Measurements from ENCODE around the gene BIN1.

The BIN1 gene

DNA sequence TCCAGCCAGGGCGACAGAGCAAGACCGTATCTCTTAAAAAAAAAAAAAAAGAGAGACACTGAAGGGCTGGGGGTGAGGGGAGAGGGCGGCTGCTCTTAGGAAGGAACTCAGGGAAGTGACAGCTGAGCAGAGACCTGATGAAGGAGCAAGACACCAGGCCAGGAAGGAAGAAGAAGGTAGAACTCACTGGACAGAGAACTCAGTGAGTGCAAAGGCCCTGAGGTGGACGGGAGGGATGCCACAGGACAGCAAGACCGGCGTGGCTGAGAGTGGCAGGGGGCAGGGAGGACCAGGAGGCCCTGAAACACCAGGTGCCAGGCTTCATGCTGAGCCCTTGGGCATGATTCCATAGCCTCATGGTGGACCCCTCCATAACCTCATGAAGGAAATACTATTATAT lies 18.2 kb downstream of the BIN1 start:
- DNase-seq, result no peak

DNA sequence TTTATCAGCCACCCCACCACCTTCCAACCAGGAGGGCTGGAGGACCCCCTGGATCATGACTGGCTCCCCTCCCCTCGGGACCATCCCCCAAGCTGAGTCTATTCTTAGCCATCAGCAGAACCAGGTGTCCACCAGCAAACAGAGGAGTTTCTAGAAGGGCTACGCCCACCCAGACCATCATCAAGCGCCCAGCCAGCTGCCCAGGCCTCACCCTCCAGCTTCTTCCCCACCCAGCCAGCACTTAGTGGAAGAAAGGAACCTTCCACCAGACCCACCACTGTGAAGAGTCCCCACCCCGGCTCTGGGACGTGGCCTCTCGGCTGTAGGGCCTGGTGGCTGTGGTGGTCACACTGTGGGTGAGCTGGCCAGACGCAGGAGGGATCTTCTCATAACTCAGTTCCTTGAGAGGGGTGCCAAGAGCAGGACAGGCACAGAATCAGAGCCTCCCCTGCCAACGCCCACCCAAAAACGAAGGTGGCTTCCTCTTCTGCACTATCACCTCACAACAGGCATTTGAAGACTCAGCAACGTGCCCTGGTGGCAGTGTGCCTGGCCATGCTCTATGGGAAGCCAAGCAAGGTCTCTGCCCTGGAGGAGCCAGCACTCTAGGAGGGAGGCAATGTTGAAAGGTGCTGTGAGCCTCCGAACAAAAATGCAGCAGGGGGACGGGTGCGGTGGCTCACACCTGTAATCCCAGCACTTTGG lies 19.0 kb downstream of the BIN1 start:
- DNase-seq, result no peak

DNA sequence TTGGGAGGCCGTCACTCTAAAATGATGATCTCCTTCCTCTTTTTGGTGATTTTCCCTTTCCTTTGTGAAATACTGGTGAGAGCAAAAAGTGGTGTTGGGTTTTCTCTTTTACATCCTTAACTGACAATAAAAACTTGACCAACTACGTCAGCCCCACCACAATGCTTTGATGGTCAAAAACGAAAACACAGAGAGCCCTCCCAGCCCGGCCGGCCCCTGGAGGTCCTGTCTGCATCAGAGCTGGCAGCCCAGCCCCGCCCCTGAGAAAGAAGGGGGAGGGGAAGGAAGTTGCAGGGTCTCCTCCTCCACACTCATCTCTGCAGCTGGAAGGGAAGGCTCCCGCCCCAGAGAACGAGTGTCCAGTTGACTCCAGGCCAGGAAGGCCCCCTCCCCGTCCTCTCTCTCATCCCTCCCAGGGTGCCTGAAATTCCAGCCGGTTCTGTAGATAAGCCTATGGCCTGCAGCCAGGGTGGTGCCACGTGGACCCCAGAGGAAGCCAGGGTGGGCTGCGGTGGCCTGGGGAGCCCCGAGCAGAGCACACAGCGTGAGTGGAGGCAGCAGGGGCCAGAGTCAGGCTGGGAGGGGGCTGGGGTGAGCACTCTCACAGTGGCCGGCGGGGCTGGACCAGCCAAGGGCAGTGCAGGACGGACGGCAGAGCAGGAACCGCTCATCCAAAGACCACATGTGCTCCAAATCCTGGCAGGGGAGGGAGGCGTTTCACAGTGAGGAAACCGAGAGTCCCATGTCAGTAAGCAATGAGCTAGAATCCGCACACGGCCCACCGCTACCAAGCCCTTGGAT lies 19.8 kb downstream of the BIN1 start:
- peak; percentile 73 for DNase-seq

DNA sequence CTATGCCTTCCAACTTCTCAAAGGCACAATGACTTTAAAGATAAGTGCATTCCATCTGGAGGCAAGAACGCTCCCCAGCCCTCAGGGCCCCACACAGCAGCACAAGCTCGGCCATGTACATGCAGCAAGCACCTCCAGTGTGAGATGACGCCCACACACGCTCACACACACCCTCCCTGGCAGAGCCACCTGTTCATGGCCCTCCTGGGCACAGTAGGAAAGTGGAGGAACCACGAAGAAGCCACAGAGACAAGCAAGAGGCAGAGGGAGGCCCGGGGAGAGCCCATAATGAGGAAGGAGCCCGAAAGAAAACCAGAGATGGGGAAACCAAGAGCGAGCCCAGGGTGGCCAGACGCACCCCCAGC lies 21.7 kb downstream of the BIN1 start:
- peak; percentile 18 for DNase-seq

DNA sequence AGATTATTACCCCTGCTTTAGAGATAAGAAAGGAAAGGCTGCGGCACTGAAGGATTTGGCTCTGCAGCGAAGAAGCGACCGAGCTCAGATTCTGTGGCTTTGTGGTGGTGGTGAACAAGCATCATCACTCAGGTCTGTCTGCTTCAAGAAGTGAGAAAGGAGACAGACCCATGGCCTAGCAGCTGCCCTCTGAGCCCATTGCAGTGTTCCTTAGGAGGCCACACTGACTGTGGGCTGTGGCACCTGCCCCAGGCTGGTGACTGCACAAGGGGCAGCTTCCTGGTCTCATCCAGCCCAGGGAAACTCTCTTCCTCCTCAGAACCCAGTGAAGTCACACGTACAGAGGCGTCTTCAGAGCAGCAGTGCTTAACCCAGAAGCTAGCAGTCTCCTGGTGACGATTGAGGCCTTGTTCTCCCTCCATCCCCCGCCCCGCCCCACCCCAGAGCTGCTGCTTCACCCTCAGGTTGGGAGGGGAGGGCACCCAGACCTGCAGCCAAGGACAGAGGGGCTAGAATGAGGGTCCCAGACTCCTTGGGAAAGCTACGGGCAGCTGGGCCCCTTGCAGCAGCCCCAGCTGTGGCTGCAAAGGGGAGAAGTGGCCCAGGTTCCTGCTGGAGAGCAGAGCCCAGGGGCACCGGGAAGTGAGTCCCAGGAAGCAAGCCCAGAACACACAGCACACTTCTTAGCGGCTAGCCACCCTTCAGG lies 22.2 kb downstream of the BIN1 start:
- no peak for DNase-seq

DNA sequence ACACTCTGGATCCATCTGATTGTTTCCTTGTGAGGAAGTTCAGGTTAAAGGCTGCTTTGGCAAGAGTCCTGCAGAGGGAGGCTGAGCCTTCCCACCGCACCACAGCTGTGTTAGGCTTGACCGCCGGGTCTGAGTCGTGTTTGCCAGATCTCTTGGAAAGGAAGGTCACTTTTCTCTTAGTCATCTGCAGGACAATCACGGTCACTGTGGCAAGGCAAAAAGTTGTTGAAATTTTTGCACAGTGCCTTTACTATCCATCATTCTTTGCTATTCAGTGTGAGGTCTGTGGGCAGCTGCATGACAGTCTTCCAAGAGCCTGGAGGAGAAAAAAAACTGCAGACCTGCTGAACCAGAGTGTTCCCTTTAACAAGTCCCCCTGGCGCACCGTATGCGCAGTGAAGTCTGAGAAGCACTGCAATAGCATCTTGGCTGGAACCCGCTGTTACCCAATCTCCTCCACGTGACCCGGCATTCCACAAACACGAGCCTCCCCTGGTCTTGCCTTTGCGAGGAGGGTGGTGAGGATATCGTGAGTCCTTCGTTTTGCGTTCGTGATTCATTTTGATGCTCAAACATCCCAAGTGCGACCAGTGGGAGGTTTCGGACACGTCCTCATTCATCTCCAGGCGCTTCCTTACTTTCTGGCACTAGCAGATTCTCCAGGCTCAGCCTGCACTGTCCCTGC lies 23.0 kb downstream of the BIN1 start:
- DNase-seq, result no peak

DNA sequence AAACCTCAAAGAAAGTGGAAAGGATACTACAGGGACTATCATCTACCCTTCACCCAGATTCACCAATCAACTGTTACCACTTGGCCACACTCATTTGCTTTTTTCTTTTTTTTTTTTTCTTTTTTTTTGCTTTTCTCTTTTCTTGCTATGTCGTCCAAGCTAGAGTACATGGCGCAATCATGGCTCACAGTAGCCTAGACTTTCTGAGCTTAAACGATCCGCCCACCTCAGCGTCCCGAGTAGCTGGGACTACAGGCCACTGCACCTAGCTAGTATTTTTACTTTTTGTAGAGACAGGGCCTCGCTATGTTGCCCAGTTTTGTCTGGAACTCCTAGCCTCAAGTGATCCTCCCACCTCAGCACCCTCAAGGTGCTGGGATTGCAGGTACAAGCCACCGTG lies 24.0 kb downstream of the BIN1 start:
- no peak for DNase-seq

DNA sequence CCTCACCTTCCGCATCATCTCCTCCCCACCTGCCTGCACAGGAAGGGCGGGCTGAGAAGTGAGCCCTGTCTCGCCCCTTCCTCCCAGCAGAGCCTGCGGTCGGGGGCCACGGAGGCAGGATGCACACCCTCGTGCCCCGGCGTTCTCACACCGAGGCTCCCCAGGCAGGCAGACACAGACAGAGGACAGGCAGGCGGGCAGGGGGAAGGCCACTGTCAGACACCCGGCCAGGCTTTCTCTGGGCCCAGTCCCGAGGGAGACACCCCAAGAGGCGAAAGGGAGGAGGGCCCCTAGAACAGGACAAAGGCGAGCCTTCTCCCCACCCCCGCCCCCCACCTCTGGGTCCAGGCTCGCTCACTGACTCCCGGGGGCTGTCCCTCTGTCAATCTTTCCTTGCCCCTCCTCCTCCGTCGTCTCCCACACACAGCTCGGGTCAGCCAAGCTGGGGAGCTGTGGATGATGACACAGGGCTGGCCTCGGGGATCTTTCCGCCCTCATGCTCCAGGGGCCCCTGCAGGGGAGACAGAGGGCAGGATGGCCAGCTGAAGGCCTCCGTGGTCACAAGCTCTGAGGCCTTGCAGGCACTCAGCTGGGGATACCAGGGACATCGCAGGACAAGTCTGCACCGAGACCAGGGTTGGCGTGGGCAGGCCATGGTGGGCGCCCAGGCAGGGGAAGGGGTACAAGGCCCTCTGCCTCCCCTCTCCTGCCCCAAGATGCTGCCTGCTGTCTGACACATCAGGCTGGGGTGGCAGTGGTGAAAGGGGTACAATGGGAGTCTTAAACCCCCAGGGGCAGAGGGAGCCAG lies 24.9 kb downstream of the BIN1 start:
- DNase-seq, result no peak

DNA sequence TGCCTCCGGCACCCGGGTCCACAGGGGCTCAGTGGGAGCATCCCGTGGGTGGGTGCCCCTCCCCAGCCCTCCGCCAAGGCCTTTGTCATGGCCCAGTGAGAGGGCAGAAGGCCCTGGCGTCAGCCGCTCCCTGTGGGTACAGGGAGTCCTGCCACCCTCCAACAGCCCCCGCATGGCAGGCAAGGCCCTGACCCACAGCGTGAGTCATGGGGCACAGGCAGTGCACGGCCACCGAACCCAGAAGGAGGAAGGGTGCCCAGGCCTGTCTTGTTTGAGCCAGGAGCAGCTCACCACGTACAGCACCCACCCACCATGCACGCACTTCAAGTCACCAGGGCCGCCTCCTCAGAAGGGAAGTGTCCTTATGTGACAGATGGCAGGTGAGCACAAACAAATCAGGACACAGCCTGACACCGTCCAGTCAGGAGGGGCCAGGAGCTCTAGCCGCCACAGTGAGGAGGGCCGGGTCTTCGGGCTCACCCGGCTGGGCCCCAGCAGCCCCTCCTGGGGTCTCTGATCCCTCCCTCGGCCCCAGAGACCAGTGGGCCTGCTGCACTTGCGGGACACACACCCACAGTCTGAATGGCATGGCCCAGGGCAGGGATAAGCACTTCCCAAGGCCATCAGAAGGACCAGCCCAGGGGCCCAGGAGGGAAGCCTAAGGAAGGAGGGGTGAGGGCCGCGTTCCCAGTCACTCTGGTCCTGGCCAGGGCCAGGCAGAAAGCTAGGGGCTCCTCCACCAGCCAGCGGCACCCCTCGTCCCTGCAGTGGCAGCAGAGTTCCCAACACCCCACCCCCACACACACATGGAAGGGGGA lies 25.8 kb downstream of the BIN1 start:
- no peak for DNase-seq

DNA sequence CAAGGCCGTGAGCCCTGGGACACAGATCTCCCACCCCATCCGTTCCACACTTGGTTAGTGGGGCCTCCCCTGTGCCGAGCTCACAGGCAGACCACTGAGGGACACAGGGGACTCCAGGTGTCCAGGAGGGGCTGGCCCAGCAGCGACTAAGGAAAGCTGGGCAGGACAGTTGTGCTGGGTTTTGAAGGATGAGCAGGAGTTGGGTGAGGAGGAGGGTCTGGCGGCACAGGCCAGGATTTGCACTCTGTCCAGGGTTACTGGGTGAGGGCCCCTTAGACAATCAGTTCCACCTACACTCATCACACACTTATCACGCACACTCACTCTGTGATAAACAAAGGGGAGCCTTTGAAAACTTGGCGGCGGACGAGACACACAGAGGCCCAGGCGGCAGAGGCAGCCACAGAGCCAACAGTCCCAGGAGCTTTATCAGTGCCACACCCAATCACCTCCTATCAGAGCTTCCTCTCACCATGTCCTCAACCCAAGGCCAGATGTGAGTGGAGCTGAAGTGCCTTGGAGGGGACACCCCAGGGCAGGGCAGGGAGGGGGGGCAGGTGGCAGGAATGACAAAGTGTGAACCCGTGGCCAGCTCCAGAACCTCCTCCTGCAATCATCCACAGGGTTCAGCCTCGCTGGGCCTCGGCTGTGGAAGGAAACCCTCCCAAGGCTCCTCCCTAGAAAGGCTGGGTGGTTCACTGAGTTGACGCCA lies 26.6 kb downstream of the BIN1 start:
- DNase-seq, result no peak

DNA sequence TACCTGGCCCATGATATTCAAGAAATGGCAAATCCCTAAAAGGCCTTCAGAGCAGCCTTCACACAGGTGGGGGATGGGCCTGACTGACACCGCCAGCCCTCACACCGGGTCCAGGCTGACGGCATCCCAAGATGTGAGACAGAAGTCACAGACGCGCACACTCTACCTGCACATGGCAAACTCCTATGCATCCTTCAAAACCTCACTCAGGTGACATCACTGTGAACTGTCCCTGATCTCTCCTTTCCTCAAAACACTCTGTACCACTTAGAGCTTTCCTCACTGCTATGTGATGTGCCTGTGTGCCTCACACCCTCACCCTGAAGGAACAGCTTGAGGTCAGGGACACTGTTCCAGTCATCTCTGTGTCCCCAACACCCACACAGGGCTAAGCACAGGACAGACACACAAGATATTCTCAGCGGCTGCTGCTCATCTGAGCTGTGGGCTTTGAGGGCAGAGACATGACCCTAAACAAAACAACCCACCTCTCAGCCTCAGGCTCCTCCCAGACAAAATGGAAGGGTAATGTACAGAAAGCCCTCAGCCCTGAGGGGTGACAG lies 27.5 kb downstream of the BIN1 start:
- no peak for DNase-seq

DNA sequence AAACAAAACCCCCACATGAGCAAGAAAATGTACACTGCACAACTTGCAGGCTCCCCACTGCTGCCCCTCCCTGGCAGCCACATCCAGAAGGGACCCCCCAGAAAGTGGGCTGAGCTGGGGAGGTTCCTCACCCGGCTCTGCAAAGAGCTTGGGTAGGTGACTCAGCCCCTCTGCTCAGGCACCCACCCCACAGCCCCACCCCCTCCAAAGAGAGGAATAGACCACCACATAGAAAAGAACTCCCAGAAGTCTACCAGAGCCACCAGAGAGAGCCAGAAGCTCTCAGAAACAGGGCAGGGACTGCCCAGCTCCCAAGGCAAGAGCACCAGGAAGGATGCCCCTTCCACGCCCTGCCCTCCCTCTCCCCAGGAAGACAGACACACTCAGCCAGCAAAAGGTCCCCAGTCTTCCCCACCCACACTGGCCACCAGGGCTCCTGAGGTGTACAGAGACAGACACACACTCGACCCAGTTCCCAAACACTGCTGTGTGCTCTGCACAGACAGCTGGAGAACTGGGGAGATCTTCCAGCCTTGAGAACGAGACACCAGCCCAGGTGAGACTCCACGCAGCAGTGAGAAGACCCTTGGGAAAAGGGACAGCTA lies 28.2 kb downstream of the BIN1 start:
- DNase-seq, result no peak

DNA sequence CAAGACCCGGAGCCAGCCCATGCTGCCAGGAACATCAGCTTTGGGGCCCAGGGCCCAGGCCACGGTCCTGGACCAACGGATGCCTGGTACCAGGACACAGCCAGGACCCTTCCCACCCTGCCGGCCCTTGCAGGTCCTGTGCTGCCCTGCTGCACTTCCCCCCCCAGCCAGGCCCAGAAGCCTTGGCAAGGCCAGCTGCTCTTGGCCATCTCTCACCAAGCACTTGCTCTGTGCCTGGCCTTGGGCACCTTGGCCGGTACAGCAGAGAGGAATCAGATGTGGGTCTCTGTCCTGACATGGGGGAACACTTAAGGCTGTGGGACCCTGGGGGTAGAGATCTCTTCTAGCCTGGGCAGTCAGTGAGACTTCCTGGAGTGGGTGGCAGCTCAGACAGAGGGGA lies 28.9 kb downstream of the BIN1 start:
- no peak for DNase-seq

DNA sequence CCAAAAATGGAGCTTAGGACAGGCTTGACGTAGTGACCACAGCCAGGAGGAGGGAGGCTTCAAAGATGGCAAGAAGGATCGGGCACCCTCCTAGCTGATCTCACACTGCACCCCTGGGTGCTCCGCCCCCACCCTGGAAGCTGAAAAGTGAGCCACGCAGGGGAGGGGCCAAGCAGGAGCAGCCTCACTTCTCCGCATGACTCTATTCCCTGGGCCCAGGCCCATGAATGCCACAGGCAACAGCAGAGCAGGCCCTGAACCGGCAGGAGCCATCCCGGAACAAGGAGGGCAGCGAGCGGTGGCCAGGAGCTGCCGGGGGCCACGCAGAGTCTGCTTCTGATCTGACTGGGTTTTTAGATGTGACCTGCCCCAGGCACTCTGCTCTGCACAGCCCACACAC lies 30.0 kb downstream of the BIN1 start:
- no peak for DNase-seq

DNA sequence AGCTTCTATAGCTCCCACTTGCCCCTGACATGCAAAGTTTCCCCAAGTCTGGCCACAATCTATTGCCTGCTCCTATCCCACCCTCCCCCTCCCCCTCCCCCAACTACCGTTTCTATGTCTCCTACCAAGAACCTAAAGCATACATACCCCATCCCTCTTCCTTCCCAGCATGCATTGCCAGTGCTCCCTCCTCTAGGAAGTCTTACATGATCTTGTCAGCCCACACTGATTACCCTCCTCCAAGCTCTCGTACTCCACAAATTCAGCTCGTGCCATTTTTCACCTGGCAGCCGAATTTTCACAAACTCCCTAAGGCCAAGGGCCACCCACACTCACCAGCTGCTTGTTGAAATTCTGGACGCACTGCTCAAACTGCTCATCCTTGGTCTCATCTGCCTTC lies 30.7 kb downstream of the BIN1 start:
- no peak for DNase-seq

DNA sequence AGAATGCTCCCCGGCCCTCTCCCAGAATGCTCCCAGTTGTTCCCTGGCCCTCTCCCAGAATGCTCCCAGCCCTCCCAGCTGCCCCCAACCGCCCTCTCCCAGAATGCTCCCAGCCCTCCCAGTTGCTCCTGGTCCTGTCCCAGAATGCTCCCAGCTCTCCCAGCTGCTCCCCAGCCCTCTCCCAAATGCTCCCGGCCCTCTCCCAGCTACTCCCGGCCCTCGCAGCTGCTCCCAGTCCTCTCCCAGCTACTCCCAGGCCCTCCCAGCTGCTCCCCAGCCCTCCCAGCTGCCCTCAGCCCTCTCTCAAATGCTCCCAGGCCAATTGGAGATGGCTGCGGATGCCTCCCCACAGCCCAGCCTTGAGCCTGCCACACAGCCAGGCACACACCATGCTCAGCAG lies 31.1 kb downstream of the BIN1 start:
- DNase-seq, result no peak

DNA sequence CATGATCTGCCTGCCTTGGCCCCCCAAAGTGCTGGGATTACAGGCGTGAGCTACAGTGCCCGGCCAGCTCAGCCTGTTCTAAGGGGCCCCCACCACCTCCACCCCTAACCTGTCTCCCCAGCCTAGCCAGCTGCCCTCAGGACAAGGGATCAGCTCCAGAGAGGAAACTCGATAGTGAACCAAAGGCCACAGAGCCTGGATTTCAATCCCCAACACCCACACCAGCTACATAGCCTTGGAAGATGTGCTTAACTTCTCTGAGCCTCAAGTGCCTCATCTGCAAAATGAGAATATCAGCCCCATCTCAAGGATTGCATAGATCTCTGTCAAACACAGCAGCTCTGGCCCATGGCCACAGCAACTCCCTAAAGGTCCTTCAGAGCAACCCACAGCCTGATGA lies 32.0 kb downstream of the BIN1 start:
- no peak for DNase-seq

DNA sequence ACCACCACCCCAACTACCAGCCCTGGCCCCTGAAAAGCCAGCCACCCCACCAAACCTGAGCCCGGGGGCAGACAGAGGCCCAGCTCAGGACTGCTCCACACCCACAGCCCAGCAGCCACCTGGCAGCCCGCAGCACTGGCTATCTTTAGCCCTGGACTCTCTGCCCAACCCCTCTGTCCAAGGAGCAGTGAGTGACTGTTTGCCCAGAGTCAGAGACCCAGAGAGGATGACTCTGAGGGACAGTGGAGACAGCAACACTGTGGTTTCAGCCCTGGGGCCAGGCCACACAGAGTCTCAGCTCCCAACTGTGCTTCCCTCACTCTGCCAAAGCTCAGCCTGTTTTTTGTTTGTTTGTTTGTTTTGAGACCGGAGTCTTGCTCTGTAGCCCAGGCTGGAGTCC lies 32.6 kb downstream of the BIN1 start:
- no peak for DNase-seq

DNA sequence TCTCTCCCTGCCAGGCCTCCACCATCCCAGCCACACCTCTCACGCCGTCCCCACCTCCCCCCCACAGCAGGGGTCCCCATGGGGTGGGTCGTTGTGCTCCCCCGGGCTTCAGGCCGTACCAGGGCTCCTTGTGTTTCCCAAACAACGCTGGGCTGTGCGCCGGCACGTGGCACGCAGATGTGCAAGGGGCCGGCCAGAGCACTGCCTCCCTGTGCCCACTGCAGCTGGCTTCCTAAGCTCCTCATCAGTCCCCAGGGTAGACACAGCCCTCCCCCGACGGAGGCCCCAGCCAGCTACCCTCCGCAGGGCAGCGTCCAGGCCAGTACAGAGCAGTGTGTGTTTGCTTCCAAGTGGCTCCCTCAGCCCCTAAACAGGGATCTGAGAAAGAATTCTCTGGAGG lies 34.0 kb downstream of the BIN1 start:
- DNase-seq, result no peak

DNA sequence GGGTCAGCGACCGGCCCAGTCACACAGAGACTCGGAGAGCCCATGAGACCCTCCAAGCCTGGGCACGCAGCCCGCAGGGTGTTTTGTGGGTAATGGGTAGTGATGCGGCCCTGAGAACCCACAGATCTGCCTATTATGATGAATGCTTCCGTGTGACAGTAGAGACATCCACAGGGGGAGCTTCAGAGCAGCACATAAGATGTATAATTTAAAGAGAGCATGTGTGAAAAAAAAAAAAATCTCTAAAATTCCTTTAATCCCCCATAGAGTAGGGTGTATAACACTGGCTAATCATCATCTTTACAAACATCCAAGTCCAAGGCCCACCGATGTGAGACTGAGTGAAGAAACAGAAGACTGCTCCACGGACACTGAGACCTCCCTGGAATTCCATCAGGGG lies 34.6 kb downstream of the BIN1 start:
- no peak for DNase-seq
